ENCODE results near the gene TMEM178B.
"Not testable (repeated sequence)": the region's sequence is repeated elsewhere in the genome, so short reads cannot be mapped to it uniquely, and the experiment has no call there.

TMEM178B gene

DNA sequence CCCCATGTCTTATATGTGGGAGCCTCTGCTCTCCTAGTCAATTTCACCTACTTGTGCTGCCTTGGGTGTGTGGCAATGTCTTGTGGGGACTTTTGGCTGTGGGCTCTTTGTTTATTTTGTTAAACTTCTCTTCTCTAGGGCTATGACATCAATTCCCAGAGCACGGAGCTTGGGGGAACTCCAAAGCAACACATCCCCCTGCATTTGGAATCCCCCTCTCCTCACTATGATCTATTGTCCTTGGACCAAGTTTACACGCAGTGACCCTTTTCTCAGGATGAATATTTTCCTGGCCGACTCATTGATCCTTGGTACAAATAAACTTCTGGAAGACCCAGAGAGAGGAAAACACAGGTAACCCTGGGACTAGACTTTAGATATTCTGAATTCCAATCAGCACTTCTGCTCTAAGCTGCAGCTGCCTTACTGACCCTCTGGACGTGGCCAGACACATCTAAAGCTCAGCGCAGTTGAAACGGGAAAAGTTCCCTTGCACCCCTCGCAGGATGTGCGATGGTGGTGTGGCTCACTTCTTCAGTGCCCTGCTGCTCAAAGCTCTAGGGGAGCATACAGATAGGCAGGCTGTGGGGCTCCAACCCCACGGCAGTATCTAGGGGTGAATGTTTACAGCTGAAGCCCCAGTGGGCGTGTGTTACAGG is 110.8 kb downstream of the TMEM178B start:
- DNase-seq (ENCODE audit: low spot score) = no peak

- DNase-seq (ENCODE audit: low spot score) = no peak
Measured at GRCh38 chr7:141185369-141185967, 111.6 kb downstream of the TMEM178B start.

GRCh38 chr7:141189231-141189630 is 115.4 kb downstream of the TMEM178B start:
- no peak for DNase-seq (ENCODE audit: low spot score)

DNA sequence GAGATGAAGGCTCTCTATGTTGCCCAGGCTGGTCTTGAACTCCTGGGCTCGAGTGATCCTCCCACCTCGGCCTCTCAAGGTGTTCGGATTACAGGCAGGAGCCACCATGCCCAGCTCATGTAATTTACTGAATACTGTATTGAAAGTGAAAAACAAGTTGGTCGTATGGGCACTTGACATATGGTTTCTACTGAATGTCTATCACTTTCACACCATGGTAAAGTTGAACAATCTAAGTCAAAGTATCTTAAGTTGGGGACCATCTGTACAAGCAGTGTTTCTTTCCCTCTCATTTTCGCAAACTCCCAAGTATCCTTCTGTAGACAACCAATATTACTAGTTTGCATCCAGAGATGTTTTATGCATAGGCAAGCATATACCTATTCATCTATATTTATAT is 116.6 kb downstream of the TMEM178B start:
- DNase-seq (ENCODE audit: low spot score) = no peak

DNA sequence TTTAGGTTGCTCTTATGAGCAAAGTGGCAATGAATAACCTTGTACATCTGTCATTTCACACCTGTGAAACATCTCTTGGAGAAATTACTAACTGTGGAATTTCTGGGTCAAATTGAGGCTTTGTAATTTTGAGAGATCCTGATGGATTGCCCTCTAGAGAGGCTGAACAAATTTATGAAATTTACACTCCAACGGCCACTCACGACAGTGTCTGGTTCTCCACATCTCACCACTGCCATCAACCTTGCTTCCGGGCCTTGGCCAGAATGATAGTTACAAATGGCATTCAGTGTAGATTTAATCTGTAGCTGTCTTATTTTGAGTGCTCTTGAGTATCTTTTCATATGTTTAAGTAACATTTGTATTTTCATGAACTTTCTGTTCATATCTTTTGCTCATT is 117.4 kb downstream of the TMEM178B start:
- DNase-seq (ENCODE audit: low spot score) = no peak

- DNase-seq (ENCODE audit: low spot score) = no peak
Measured at GRCh38 chr7:141193066-141193465, 119.2 kb downstream of the TMEM178B start.

- DNase-seq (ENCODE audit: low spot score) = not testable (repeated sequence)
Measured at GRCh38 chr7:141195722-141196121, 121.9 kb downstream of the TMEM178B start.

- DNase-seq (ENCODE audit: low spot score) = no peak
Measured at GRCh38 chr7:141198194-141198958, 124.5 kb downstream of the TMEM178B start.

GRCh38 chr7:141200191-141201108 is 126.6 kb downstream of the TMEM178B start:
- no peak for DNase-seq (ENCODE audit: low spot score)

- DNase-seq (ENCODE audit: low spot score) = no peak
Measured at GRCh38 chr7:141201145-141201885, 127.5 kb downstream of the TMEM178B start.

DNA sequence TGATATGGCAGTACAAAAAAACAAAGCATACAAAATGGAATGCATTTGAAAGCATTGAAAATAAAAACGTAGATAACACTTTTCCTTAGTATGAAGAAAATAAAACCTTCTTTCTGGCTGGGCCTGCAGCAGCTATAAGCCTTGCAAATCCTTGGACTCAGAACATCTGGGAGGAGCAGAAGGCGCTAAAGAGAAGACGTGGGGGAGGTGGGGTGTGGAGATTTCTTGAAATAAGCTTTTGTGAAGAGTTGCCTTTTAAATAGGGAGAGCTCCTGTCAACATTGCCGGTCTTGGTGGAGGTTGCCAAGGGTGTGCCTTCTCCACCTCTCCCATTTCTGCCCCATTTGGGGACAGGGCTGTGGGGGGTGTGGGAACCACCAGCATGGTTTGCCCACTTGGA is 128.7 kb downstream of the TMEM178B start:
- DNase-seq (ENCODE audit: low spot score) = no peak

GRCh38 chr7:141203177-141203576 is 129.3 kb downstream of the TMEM178B start:
- no peak for DNase-seq (ENCODE audit: low spot score)

DNA sequence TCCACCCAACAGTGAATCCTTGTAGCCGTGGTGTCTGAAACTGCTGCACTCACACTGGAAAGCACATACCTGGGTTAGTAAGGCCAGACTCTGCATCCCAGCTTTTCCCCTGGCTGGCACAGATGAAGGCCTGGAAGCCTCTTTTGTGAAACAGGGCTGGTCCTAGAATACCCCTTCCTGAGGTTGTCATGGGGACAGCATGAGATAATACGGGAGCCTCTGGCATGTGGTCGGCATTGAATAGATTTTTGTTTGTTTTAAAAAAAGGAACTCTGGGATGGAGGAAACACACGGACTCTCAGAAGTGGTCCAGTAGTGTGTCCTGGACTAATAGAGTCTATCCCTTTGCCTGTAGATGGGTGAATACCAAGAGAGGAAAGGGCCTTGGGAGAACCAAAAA is 129.7 kb downstream of the TMEM178B start:
- DNase-seq (ENCODE audit: low spot score) = no peak

DNA sequence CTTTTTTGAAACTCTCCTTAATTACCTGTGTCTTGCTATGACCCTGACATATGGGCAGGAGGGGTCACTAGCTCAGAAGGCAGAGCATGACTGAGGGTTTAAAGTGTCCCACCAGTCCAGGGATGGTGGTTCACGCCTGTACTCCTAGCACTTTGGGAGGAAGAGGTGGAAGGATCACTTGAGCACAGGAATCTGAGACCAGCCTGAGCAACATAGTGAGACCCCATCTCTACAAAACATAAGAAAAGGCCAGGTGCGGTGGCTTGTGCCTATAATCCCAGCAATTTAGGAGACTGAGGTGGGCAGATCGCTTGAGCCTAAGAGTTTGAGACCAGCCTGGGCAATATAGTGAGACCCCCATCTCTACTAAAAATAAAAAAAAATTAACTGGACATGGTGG is 133.8 kb downstream of the TMEM178B start:
- no peak for DNase-seq (ENCODE audit: low spot score)

DNA sequence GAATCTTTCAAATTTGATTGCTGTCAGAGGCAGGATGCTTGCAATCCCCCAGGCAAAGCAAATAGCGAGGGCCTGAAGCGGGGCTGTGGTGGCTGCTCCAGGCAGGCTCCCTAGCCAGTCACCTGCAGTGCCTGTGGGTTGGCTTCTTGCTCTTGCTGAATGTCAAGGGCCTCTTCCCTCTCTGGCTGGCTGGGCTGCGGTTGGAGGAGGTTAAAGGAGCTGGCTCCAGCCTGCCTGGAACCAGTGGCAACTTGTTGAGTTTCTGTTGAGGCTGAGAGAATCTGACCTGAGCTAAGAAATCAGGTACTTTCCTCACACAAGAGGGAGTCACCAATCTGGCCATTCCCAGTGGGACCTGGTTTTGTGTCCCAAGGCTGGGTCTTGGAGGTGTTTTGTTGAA is 134.7 kb downstream of the TMEM178B start:
- DNase-seq (ENCODE audit: low spot score) = no peak

GRCh38 chr7:141209454-141209853 is 135.6 kb downstream of the TMEM178B start:
- DNase-seq (ENCODE audit: low spot score) = no peak

DNA sequence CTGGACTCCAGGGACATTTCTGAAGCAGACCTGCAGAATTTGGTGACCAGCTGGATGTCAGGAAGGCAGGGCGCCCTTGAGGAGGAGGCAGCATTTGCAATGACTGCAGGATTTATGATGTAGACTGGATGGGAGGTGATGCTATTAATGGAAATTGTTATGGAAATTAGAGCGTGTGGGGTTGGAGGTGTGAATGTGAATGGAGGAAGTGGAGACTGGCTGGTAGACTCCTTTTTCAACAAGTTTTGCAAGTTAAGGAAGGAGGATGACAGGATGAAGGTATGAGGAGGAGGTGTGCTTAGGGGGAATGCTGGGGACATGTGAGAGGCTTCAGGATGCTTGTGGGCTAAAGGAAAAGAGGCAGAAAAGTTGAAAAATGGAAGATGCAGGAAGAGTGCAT is 137.0 kb downstream of the TMEM178B start:
- no peak for DNase-seq (ENCODE audit: low spot score)

GRCh38 chr7:141213226-141213625 is 139.4 kb downstream of the TMEM178B start:
- no peak for DNase-seq (ENCODE audit: low spot score)

- DNase-seq (ENCODE audit: low spot score) = no peak
Measured at GRCh38 chr7:141217938-141218337, 144.1 kb downstream of the TMEM178B start.

GRCh38 chr7:141218941-141219340 is 145.1 kb downstream of the TMEM178B start:
- DNase-seq (ENCODE audit: low spot score) = no peak

GRCh38 chr7:141220263-141220880 is 146.5 kb downstream of the TMEM178B start:
- peak; percentile 44 for DNase-seq (ENCODE audit: low spot score)
